ENCODE measurements around the gene NFIL3.
"Not testable (repeated sequence)": the region's sequence is repeated elsewhere in the genome, so short reads cannot be mapped to it uniquely, and the experiment has no call there.

GRCh38 chr9:91471524-91471923 lies 47.9 kb upstream of the NFIL3 start:
- TF ChIP-seq CTCF (IDR thresholded peaks at IDR 0.05 in 4 of 5, conservative IDR thresholded peaks at IDR 0.05 in 1 of 5); POLR2A (IDR thresholded peaks at IDR 0.05): not testable (repeated sequence)
